Thyroid gland (tissue), 4 donors: Measurements from ENCODE around the gene NXNL2. TPM values are rescaled to one million over a fixed set of nuclear protein-coding genes. Genes with fewer than 3 reads are reported as not detected.

ENCODE experiments used
- DNase-seq, 2 donors: peaks; one replicate each; pipeline ENCODE4 v3.0.0-alpha.2; 2019
- H3K27ac ChIP-seq, 3 donors: fragments of 200-600 bp; sonication (generic); 1 replicate in 2 of 3; 2 replicates in 1 of 3; pipeline ENCODE4 v1.5.1; 2016 to 2019; ENCODE audit warnings: mild to moderate bottlenecking in 1 of 3, moderate library complexity in 1 of 3
- H3K27me3 ChIP-seq: fragments of 200-600 bp; sonication (generic); one replicate; pipeline ENCODE4 v1.5.1; 2019
- H3K36me3 ChIP-seq, 2 donors: fragments of 200-600 bp; sonication (generic); one replicate each; pipeline ENCODE4 v1.5.1; 2016 to 2019
- H3K4me1 ChIP-seq, 2 donors: fragments of 200-600 bp; sonication (generic); one replicate each; pipeline ENCODE4 v1.5.1; 2017 to 2019
- H3K4me3 ChIP-seq, 3 donors: fragments of 200-600 bp; sonication (generic); replicated peaks in 1 of 3; 1 replicate in 2 of 3; 2 replicates in 1 of 3; pipeline ENCODE4 v1.5.1; 2016; ENCODE audit warnings: mild to moderate bottlenecking in 1 of 3
- H3K9me3 ChIP-seq: fragments of 200-600 bp; sonication (generic); one replicate; pipeline ENCODE4 v1.5.1; 2017
- CTCF ChIP-seq, 6 experiments: fragments of 200-600 bp in 3 of 6; fragments of 450-650 bp in 3 of 6; sonication (generic) in 3 of 6; IDR thresholded peaks; one replicate each; pipeline ENCODE4 v1.5.1; 2016 to 2019; ENCODE audit warnings: antibody characterized with exemption in 6 of 6, mild to moderate bottlenecking in 2 of 6, inconsistent platforms in 1 of 6, moderate library complexity in 1 of 6
- POLR2A ChIP-seq, 2 donors: fragments of 450-650 bp; IDR thresholded peaks; one replicate each; pipeline ENCODE4 v1.6.1; 2017; ENCODE audit warnings: antibody characterized with exemption in 2 of 2, mild to moderate bottlenecking in 2 of 2, moderate library complexity in 1 of 2
- WGBS, 2 donors: methylation state at CpG; one replicate each; pipeline ENCODE4 v1.1.5; 2017; 5-methylcytosine and 5-hydroxymethylcytosine counted together
- intact Hi-C: fragments of 100-400 bp; cut with DNase I; formaldehyde crosslinking; loops from one replicate; pipeline ENCODE4 v1.15.1; 2023
- total RNA-seq, 4 donors: library from RNA; depleted of rRNA; stranded (reverse); fragments of >200 nt; gene quantifications; one replicate each; pipeline ENCODE4 v1.2.3, GENCODE V29; 2016

Gene NXNL2
- total RNA-seq, 4 donors from 2014 or later = 0.49 to 1.3 (median 0.81) TPM; not detected in 1

- intact Hi-C loops = no loop called here
- no peak overlapping the region for H3K27ac ChIP-seq
- no peaks in the 10 kb centered on the region for H3K9me3 ChIP-seq
- H3K4me1 ChIP-seq = peaks cover 0 to 3% of the 10 kb centered on the region in 2 donors
- WGBS, 2 donors = 35 to 39% methylated on average over 7 of the region's 7 CpGs
- H3K36me3 ChIP-seq = no peaks in the 10 kb centered on the region
- H3K4me3 ChIP-seq = no peak overlapping the region
- no peak for TF ChIP-seq POLR2A (IDR thresholded peaks at IDR 0.05)
- TF ChIP-seq CTCF (IDR thresholded peaks at IDR 0.05) = peak in 1 of 6 experiments; percentile 39
- peak; percentile 12 to 23 for DNase-seq
- no peaks in the 10 kb centered on the region for H3K27me3 ChIP-seq
These were observed 24.7 kb downstream of the NXNL2 start for GRCh38 chr9:88559661-88560060.

- 94 to 100% methylated on average over 3 of the region's 3 CpGs for WGBS, 2 donors
- no peak overlapping the region for H3K27ac ChIP-seq
- peaks cover 0 to 3% of the 10 kb centered on the region in 2 donors for H3K4me1 ChIP-seq
- no peak for DNase-seq
- TF ChIP-seq CTCF (IDR thresholded peaks at IDR 0.05) = no peak
- no peak for TF ChIP-seq POLR2A (IDR thresholded peaks at IDR 0.05)
- no peaks in the 10 kb centered on the region for H3K27me3 ChIP-seq
- H3K36me3 ChIP-seq = no peaks in the 10 kb centered on the region
- H3K4me3 ChIP-seq = no peak overlapping the region
- H3K9me3 ChIP-seq = no peaks in the 10 kb centered on the region
- intact Hi-C loops = no loop called here
These were observed 32.9 kb downstream of the NXNL2 start for GRCh38 chr9:88567870-88568269.

GRCh38 chr9:88571419-88571818 is 36.4 kb downstream of the NXNL2 start:
- WGBS, 2 donors = 79 to 81% methylated on average over 4 to 5 of the region's 5 CpGs
- H3K36me3 ChIP-seq = no peaks in the 10 kb centered on the region
- H3K9me3 ChIP-seq = no peaks in the 10 kb centered on the region
- H3K27me3 ChIP-seq = no peaks in the 10 kb centered on the region
- TF ChIP-seq CTCF (IDR thresholded peaks at IDR 0.05) (no peak), POLR2A (IDR thresholded peaks at IDR 0.05) (no peak)
- intact Hi-C loops = loop anchor here (10.0 kb wide), 1 partner anchor 617 kb away; a partner anchor contains a TSS
- H3K4me3 ChIP-seq = no peak overlapping the region
- H3K4me1 ChIP-seq = no peaks in the 10 kb centered on the region
- DNase-seq = no peak
- no peak overlapping the region for H3K27ac ChIP-seq

- Histone ChIP-seq H3K27me3 (no peaks in the 10 kb centered on the region), H3K4me1 (no peaks in the 10 kb centered on the region), H3K27ac (no peak overlapping the region), H3K36me3 (no peaks in the 10 kb centered on the region), H3K4me3 (no peak overlapping the region), H3K9me3 (no peaks in the 10 kb centered on the region)
- no peak for TF ChIP-seq POLR2A (IDR thresholded peaks at IDR 0.05)
- no peak for TF ChIP-seq CTCF (IDR thresholded peaks at IDR 0.05)
- DNase-seq = no peak
- WGBS, 2 donors = 94 to 97% methylated on average over 7 of the region's 7 CpGs
- intact Hi-C loops = loop anchor here (10.0 kb wide), 1 partner anchor 618 kb away; a partner anchor contains a TSS
These were observed 37.7 kb downstream of the NXNL2 start for GRCh38 chr9:88572684-88573083.

- Histone ChIP-seq H3K4me1 (peaks cover 0 to 7% of the 10 kb centered on the region in 2 donors), H3K9me3 (no peaks in the 10 kb centered on the region), H3K36me3 (no peaks in the 10 kb centered on the region), H3K4me3 (no peak overlapping the region), H3K27me3 (no peaks in the 10 kb centered on the region), H3K27ac (no peak overlapping the region)
- WGBS, 2 donors = 57 to 59% methylated on average over 7 of the region's 7 CpGs
- intact Hi-C loops = loop anchor here (5.0 to 10.0 kb wide), 2 partner anchors 468 to 620 kb away; a partner anchor contains a TSS
- no peak for DNase-seq
- TF ChIP-seq POLR2A (IDR thresholded peaks at IDR 0.05) (no peak), CTCF (IDR thresholded peaks at IDR 0.05) (no peak)
These were observed 40.0 kb downstream of the NXNL2 start for GRCh38 chr9:88574953-88575352.
